ENCODE results near the gene FOSB. TPM values are rescaled to one million over a fixed set of nuclear protein-coding genes. Genes with fewer than 3 reads are reported as not detected.

Gene FOSB
- total and polyA plus RNA-seq, 9 of the 15 experiments (the other 6 are each of a cell fraction or from before 2014, with no cell fraction given), result 0.11 to 2.7 (median 0.73) TPM

GRCh38 chr19:45450012-45450333, 17.8 kb upstream of the FOSB start:
- H3K9me3 ChIP-seq (replicated peaks; ENCODE audit: control insufficient read depth, insufficient read depth, low read depth, low read length), result no peaks in the 10 kb centered on the region
- ChIA-PET POLR2A (interaction anchor here (0.8 to 1.3 kb wide), 2 partner anchors 26 to 36 kb away, joined by 3 read pairs; no protein-coding TSS in a partner anchor), CTCF (ENCODE audit: low intra/inter-chr PET ratio) (no interaction called here)
- peaks cover 17 to 23% of the 10 kb centered on the region in 2 experiments for H3K4me1 ChIP-seq (replicated peaks in 1 of 2; ENCODE audit: control insufficient read depth in 2 of 2, insufficient read depth in 2 of 2, low read length in 2 of 2)
- no peaks in the 10 kb centered on the region for H3K27me3 ChIP-seq (ENCODE audit: control insufficient read depth in 2 of 2, insufficient read depth in 2 of 2, low read length in 2 of 2)
- whole genome bisulfite sequencing (ENCODE audit: insufficient coverage, low coverage, missing lambda C conversion rate), result 3% methylated on average over 5 of the region's 5 CpGs
- ATAC-seq (peak; percentile 73), FAIRE-seq (peak; percentile 51), DNase-seq (ENCODE audit: extremely low read depth in 1 of 4, low spot score in 3 of 4) (peak in 3 of 4 experiments; percentile 28 to 74 (median 54))
- peak overlapping the region; percentile 81 for H3K27ac ChIP-seq (ENCODE audit: extremely low read depth, low read depth, low read length)
- intact Hi-C loops (cut with micrococcal nuclease) (no loop called here), in situ Hi-C loops (cut with MboI) (no loop called here)
- H2AFZ ChIP-seq (ENCODE audit: low read depth, low read length), result peak overlapping the region; percentile 85
- H3K9me1 ChIP-seq (ENCODE audit: control insufficient read depth, insufficient read depth, low read length), result no peaks in the 10 kb centered on the region
- no peaks in the 10 kb centered on the region for H3K36me3 ChIP-seq (ENCODE audit: control insufficient read depth, insufficient read depth, low read length)
- BruUV-seq (replicated peaks), result no TSS peak
- H3K79me2 ChIP-seq (ENCODE audit: control insufficient read depth, insufficient read depth, low read length), result no peaks in the 10 kb centered on the region
- H3K9ac ChIP-seq (ENCODE audit: insufficient read depth in 1 of 2, low read depth in 2 of 2, low read length in 2 of 2), result peak overlapping the region; percentile 83 to 90; a peak in 3 of 4 replicates
- H3K4me3 ChIP-seq, result peak overlapping the region; percentile 42
- peak overlapping the region; percentile 90 for H3K4me2 ChIP-seq (ENCODE audit: insufficient read depth, low read length)
- no peaks in the 10 kb centered on the region for H4K20me1 ChIP-seq (replicated peaks; ENCODE audit: control insufficient read depth, insufficient read depth, low read length)
- TF ChIP-seq EWSR1 (IDR thresholded peaks at IDR 0.05; ENCODE audit: borderline replicate concordance, low read depth, partially characterized antibody) (no peak), TCFL5 (CRISPR knock-in tag; conservative IDR thresholded peaks at IDR 0.05) (no peak), CSDE1 (IDR thresholded peaks at IDR 0.05) (no peak), MYNN (IDR thresholded peaks at IDR 0.05) (no peak), MYNN (CRISPR knock-in tag; IDR thresholded peaks at IDR 0.05) (no peak), FOXA1 (IDR thresholded peaks at IDR 0.05; ENCODE audit: borderline replicate concordance) (no peak), GABPB2 (CRISPR knock-in tag; conservative IDR thresholded peaks at IDR 0.05) (no peak), SPI1 (IDR thresholded peaks at IDR 0.05; ENCODE audit: borderline replicate concordance, low read depth, low read length) (peak; percentile 59; the same call in 1 of the 2 replicates), ARNT (IDR thresholded peaks at IDR 0.05) (peak in 1 of 2 experiments; percentile 57; a peak in 1 of 4 replicates), NR2C1 (IDR thresholded peaks at IDR 0.05) (peak; percentile 50), NR2C1 (tag; IDR thresholded peaks at IDR 0.05) (peak; percentile 52), ZNF282 (CRISPR knock-in tag; IDR thresholded peaks at IDR 0.05) (no peak), MTA3 (IDR thresholded peaks at IDR 0.05; ENCODE audit: borderline replicate concordance) (0 out of 2 replicates have a peak, but pooled peaks have one; percentile 62), SOX6 (IDR thresholded peaks at IDR 0.05) (no peak)
- TF ChIP-seq, protein P1, sequence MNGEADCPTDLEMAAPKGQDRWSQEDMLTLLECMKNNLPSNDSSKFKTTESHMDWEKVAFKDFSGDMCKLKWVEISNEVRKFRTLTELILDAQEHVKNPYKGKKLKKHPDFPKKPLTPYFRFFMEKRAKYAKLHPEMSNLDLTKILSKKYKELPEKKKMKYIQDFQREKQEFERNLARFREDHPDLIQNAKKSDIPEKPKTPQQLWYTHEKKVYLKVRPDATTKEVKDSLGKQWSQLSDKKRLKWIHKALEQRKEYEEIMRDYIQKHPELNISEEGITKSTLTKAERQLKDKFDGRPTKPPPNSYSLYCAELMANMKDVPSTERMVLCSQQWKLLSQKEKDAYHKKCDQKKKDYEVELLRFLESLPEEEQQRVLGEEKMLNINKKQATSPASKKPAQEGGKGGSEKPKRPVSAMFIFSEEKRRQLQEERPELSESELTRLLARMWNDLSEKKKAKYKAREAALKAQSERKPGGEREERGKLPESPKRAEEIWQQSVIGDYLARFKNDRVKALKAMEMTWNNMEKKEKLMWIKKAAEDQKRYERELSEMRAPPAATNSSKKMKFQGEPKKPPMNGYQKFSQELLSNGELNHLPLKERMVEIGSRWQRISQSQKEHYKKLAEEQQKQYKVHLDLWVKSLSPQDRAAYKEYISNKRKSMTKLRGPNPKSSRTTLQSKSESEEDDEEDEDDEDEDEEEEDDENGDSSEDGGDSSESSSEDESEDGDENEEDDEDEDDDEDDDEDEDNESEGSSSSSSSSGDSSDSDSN (IDR thresholded peaks at IDR 0.05; ENCODE audit: borderline replicate concordance in 1 of 2, low read depth in 2 of 2, low read length in 2 of 2), result no peak
- TF ChIP-seq, protein P2, sequence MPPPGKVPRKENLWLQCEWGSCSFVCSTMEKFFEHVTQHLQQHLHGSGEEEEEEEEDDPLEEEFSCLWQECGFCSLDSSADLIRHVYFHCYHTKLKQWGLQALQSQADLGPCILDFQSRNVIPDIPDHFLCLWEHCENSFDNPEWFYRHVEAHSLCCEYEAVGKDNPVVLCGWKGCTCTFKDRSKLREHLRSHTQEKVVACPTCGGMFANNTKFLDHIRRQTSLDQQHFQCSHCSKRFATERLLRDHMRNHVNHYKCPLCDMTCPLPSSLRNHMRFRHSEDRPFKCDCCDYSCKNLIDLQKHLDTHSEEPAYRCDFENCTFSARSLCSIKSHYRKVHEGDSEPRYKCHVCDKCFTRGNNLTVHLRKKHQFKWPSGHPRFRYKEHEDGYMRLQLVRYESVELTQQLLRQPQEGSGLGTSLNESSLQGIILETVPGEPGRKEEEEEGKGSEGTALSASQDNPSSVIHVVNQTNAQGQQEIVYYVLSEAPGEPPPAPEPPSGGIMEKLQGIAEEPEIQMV (tag; conservative IDR thresholded peaks at IDR 0.05; ENCODE audit: low read depth), result no peak
- TF ChIP-seq, protein P3, sequence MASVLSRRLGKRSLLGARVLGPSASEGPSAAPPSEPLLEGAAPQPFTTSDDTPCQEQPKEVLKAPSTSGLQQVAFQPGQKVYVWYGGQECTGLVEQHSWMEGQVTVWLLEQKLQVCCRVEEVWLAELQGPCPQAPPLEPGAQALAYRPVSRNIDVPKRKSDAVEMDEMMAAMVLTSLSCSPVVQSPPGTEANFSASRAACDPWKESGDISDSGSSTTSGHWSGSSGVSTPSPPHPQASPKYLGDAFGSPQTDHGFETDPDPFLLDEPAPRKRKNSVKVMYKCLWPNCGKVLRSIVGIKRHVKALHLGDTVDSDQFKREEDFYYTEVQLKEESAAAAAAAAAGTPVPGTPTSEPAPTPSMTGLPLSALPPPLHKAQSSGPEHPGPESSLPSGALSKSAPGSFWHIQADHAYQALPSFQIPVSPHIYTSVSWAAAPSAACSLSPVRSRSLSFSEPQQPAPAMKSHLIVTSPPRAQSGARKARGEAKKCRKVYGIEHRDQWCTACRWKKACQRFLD (CRISPR knock-in tag; IDR thresholded peaks at IDR 0.05), result 0 out of 2 replicates have a peak, but pooled peaks have one; percentile 38
